Right renal cortex interstitium (tissue), 3 donors: ENCODE data around the gene ZKSCAN2. TPM values are rescaled to one million over a fixed set of nuclear protein-coding genes. Genes with fewer than 3 reads are reported as not detected.
A peak's percentile ranks its signal among the peaks of the same experiment; 100 is the strongest.

ENCODE experiments used
- DNase-seq, 3 donors: peaks; one replicate each; pipeline ENCODE4 v3.0.0-alpha.2; 2013; ENCODE audit warnings: low read depth in 3 of 3, low spot score in 2 of 3
- polyA plus RNA-seq, 3 donors: library from polyadenylated mRNA; unstranded; fragments of 120-200 nt; gene quantifications; one replicate each; pipeline ENCODE4 v1.2.1, GENCODE V29; 2013; ENCODE audit not compliant: insufficient read length in 3 of 3

The ZKSCAN2 gene
- polyA plus RNA-seq, 3 donors = 11.9 to 13.6 (median 12.8) TPM

GRCh38 chr16:25224731-25225319, 32.8 kb downstream of the ZKSCAN2 start:
- DNase-seq = no peak

DNA sequence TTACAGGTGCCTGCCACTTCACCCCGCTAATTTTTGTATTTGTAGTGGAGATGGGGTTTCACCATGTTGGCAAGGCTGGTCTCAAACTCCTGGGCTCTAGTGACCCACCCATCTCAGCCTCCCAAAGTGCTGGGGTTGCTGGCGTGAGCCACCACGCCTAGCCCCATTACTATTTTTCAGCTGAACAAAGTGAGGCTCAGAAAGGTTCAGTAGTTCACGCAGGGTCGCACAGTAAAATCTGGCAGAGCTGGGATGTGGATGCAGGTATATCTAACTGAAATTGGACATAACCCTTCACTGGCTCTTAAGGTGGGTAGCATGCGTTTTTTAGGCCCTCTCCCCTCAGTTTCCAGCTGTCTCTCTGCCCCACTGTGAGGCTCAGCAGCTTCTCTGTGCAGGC, 33.7 kb downstream of the ZKSCAN2 start:
- no peak for DNase-seq

DNA sequence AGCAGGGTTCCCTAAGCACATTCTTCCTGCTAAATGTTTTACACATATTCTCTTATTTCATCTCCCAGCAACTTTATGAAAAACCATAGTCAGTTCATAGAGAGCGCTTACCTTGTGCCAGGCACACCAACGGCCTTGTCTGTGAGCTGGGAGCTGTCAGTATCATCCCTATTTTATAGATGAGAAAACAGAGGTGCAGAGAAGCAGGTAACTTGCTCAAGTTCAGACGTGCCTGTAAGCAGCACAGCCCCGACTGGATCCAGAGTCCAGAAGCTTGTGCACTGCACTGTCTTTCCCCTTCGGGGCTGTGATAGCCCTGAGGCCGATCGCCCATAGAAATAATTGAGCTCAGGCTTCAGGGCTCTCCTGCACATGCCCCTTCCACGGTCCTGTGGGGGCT, 34.7 kb downstream of the ZKSCAN2 start:
- no peak for DNase-seq

DNA sequence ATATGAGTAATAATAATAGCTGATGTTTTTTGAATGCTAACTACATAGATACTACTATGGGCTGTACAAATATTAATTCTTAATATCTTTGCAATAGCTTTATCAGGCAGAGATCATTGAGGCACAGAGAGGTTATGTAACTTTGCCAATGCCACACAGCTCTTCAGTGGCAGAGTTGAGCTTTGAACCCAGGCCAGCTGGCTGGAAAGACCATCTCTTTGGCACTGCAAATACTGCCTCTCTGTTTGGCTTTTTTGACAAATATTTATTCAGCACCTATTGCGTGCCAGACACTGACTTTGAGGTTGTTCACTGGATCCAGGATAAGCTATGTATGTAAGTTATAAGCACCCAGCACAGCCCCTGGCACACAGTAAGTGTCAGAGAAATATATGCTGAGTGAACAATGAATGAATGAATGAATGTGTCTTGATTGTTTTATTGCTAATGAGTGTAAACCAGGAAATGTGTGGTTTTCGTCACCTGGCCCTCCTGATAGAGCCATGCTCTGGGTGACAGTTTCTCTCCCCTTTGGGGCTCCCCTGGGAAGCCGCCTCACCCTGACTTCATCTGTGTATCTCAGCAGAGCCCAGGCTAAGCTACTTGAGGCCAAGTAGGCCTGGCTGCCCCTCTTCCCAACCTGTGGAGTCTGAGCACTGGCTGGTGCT, 38.4 kb downstream of the ZKSCAN2 start:
- no peak for DNase-seq

- no peak for DNase-seq
These were observed 39.7 kb downstream of the ZKSCAN2 start for GRCh38 chr16:25217921-25218320.

GRCh38 chr16:25217112-25217511, 40.5 kb downstream of the ZKSCAN2 start:
- no peak for DNase-seq

- DNase-seq = no peak
These were observed 43.8 kb downstream of the ZKSCAN2 start for GRCh38 chr16:25213709-25214397.

- DNase-seq = no peak
These were observed 45.0 kb downstream of the ZKSCAN2 start for GRCh38 chr16:25212636-25213035.

- no peak for DNase-seq
These were observed 46.9 kb downstream of the ZKSCAN2 start for GRCh38 chr16:25210758-25211157.

GRCh38 chr16:25199457-25199856, 58.2 kb downstream of the ZKSCAN2 start:
- DNase-seq = no peak

GRCh38 chr16:25198021-25198420, 59.6 kb downstream of the ZKSCAN2 start:
- no peak for DNase-seq

DNA sequence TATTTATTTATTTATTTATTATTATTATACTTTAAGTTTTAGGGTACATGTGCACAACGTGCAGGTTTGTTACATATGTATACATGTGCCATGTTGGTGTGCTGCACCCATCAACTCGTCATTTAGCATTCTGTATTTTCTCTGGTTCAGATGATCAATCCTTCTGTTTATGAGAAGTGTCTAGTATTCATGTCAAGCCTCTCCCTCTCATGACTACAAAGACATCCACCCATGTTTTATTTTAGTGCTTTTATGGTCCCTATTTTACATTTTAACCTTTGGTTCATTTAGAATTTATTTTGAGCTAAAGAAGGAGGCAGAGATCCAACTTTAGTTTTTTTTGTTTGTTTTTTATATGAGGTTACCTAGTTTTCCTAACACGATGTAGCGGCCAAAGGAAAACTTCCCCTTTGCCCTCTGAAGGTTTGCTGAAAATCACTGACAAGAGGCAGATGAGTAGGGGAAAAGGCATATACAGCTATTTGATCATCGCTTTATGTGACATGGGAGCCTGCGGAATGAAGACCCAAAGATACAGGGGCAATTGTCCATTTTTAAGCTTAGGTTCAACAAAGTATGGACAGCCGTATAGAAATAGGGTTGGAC, 63.3 kb downstream of the ZKSCAN2 start:
- DNase-seq = no peak

DNA sequence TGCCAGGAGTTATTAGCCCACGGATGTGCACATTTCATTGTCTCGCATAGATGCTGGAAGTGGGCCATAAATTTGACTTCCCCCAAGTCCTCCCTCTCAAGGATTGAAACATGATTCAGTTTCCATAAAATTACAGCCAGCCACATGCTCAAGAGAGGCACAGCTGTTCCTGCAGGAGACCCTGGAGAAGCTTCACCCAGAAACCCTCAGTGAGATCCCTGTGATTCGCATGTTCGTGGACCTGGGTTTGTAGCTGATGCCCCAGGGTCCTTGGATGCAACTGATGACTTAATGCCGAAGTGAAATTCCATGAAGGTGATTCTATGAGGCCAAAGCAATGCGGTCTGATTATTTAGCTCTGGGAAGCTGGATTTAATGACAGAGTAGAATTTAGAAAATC, 65.5 kb downstream of the ZKSCAN2 start:
- peak; percentile 23 for DNase-seq

DNA sequence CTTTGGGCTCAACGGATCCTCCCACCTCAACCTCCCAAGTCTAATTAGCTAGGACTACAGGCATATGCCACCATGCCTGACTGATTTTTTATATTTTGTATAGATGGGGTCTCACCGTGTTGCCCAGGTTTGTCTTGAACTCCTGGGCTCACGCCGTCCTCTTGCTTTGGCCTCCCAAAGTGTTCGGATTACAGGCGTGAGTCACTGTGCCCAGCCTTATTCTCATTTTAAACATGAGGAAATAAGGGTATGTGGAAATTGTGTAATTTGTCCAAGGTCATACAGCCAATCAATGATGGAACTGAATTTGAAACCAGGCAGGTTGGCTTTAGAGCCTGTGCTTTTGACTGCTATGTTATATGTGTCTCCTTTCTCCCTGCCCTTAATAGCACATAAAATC, 68.3 kb downstream of the ZKSCAN2 start:
- DNase-seq = no peak

DNA sequence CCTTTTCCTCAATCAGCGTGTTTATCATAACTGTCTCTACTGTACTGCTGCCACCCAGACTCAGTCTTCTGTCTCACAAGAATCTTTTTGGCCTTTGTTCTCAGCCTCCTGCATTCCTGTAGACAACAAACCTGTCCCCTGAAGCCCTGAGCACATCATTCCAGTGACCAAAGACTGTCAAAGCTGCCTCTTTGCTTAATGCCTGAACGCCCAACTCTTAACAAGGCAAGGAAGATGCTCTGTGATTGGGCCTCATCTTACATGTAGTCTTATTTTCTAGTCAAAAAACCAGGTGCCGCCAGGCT, 70.2 kb downstream of the ZKSCAN2 start:
- DNase-seq = no peak

Other genes with a start within 250 kb of the ZKSCAN2 start
- gene ARHGAP17, start 242.5 kb downstream of the ZKSCAN2 start, polyA plus RNA-seq = 10 to 100 TPM; 67.8 to 79.2 (median 69.1) TPM
- 10 to 100 TPM; 73.8 to 84.5 (median 78.8) TPM for gene LCMT1, start 146.1 kb downstream of the ZKSCAN2 start, polyA plus RNA-seq
- not detected for gene AQP8, start 40.9 kb downstream of the ZKSCAN2 start, polyA plus RNA-seq